ENCODE measurements around the gene CADPS. TPM values are rescaled to one million over a fixed set of nuclear protein-coding genes. Genes with fewer than 3 reads are reported as not detected.

CADPS gene
- total and polyA plus RNA-seq, 2 donors, result 2.3 to 4.4 TPM

DNA sequence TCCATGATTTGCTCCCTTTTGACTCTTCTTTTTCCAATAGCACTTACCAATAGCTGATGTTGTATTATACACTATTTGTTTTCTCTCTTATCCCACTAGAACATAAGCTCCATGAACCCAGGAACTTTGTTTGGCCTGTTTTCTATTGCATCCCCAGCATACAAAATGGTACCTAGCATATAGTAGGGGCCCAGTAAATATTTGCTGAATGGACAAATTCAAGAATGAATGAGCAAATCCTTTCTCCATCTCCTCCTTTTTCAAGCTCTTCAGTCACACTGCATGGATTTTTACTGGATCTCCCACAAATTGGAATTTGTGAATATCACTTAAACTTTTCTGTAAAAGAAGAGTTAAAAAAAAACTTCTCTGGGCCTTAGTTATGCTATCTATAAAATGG, 435.2 kb downstream of the CADPS start:
- DNase-seq (ENCODE audit: low read depth in 6 of 9, low spot score in 9 of 9), result no peak
- H3K27ac ChIP-seq (ENCODE audit: low read depth in 1 of 2, low read length in 1 of 2), result no peak overlapping the region
- H3K27me3 ChIP-seq (ENCODE audit: control insufficient read depth in 2 of 2, insufficient read depth in 1 of 2, low read length in 1 of 2), result no peaks in the 10 kb centered on the region
- no peaks in the 10 kb centered on the region for H3K4me1 ChIP-seq (ENCODE audit: control insufficient read depth in 2 of 2, insufficient read depth in 2 of 2, low read length in 2 of 2)
- H3K36me3 ChIP-seq (ENCODE audit: control insufficient read depth in 2 of 2, insufficient read depth in 2 of 2, low read length in 1 of 2), result no peaks in the 10 kb centered on the region
- no peak overlapping the region for H3K4me3 ChIP-seq (ENCODE audit: low read length in 2 of 2)
- H3K9me3 ChIP-seq (ENCODE audit: control insufficient read depth in 2 of 2, insufficient read depth in 1 of 2, low read length in 1 of 2), result no peaks in the 10 kb centered on the region

DNA sequence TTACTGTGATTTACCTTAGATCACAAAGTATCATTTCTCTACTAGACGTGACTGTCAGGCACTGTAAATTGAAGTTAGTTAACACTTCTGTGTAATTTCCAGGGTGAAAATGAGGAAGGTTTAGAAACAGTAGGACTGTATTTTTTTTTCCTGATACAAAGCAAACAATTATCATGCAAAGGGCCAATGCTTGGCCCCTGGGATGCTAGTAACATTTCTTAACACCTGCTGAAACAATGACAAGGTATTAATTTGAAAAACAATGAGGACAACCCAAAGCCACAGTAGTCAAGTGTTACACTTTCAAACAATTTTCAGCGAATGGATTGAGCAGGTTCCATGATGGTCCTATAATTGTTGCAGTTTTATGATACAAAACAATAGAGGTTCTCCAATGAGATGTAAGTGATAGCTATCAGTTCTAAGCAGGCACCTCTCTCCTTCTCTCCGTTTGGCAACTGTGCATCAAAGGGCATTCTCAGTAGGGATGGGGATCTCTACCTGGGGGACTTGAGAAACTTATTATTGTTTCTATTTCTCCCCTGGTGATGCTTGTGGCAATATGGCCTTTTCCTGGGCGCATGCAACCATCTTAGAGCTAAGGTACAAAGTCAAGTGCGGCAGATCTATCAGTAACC, 435.9 kb downstream of the CADPS start:
- no peaks in the 10 kb centered on the region for H3K36me3 ChIP-seq (ENCODE audit: control insufficient read depth in 2 of 2, insufficient read depth in 2 of 2, low read length in 1 of 2)
- H3K4me1 ChIP-seq (ENCODE audit: control insufficient read depth in 2 of 2, insufficient read depth in 2 of 2, low read length in 2 of 2), result no peaks in the 10 kb centered on the region
- no peaks in the 10 kb centered on the region for H3K27me3 ChIP-seq (ENCODE audit: control insufficient read depth in 2 of 2, insufficient read depth in 1 of 2, low read length in 1 of 2)
- WGBS, result 53% methylated on average over 5 of the region's 5 CpGs
- H3K9me3 ChIP-seq (ENCODE audit: control insufficient read depth in 2 of 2, insufficient read depth in 1 of 2, low read length in 1 of 2), result no peaks in the 10 kb centered on the region
- no peak overlapping the region for H3K27ac ChIP-seq (ENCODE audit: low read depth in 1 of 2, low read length in 1 of 2)
- no peak overlapping the region for H3K4me3 ChIP-seq (ENCODE audit: low read length in 2 of 2)
- DNase-seq (ENCODE audit: low read depth in 6 of 9, low spot score in 9 of 9), result no peak

- no peak overlapping the region for H3K4me3 ChIP-seq (ENCODE audit: low read length in 2 of 2)
- H3K27me3 ChIP-seq (ENCODE audit: control insufficient read depth in 2 of 2, insufficient read depth in 1 of 2, low read length in 1 of 2), result no peaks in the 10 kb centered on the region
- H3K27ac ChIP-seq (ENCODE audit: low read depth in 1 of 2, low read length in 1 of 2), result no peak overlapping the region
- H3K9me3 ChIP-seq (ENCODE audit: control insufficient read depth in 2 of 2, insufficient read depth in 1 of 2, low read length in 1 of 2), result no peaks in the 10 kb centered on the region
- 90% methylated on average over 7 of the region's 7 CpGs for WGBS
- no peaks in the 10 kb centered on the region for H3K4me1 ChIP-seq (ENCODE audit: control insufficient read depth in 2 of 2, insufficient read depth in 2 of 2, low read length in 2 of 2)
- no peak for DNase-seq (ENCODE audit: low read depth in 6 of 9, low spot score in 9 of 9)
- no peaks in the 10 kb centered on the region for H3K36me3 ChIP-seq (ENCODE audit: control insufficient read depth in 2 of 2, insufficient read depth in 2 of 2, low read length in 1 of 2)
These were observed 438.4 kb downstream of the CADPS start for GRCh38 chr3:62436785-62437184.

DNA sequence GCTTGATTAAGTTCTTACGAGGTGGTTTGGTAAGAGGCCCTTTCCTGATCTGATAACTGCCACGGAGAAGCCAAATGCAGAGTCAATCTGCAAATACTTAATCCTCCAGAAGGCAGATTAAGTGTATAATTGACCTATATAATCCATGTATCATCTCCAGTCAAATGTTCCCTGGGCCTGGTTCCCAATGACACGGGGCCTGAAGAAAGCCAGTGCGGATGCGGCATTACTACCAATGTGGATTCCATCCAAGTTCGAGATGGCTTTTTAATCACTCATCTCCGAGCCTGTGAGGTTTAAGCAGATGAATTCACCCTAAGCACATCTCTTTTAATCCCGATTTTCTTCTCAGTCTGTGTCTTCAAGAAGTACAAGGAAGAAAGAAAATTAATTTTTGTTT, 441.8 kb downstream of the CADPS start:
- 88% methylated on average over 8 of the region's 8 CpGs for WGBS
- no peaks in the 10 kb centered on the region for H3K27me3 ChIP-seq (ENCODE audit: control insufficient read depth in 2 of 2, insufficient read depth in 1 of 2, low read length in 1 of 2)
- H3K27ac ChIP-seq (ENCODE audit: low read depth in 1 of 2, low read length in 1 of 2), result no peak overlapping the region
- no peak overlapping the region for H3K4me3 ChIP-seq (ENCODE audit: low read length in 2 of 2)
- no peaks in the 10 kb centered on the region for H3K9me3 ChIP-seq (ENCODE audit: control insufficient read depth in 2 of 2, insufficient read depth in 1 of 2, low read length in 1 of 2)
- DNase-seq (ENCODE audit: low read depth in 6 of 9, low spot score in 9 of 9), result no peak
- H3K4me1 ChIP-seq (ENCODE audit: control insufficient read depth in 2 of 2, insufficient read depth in 2 of 2, low read length in 2 of 2), result no peaks in the 10 kb centered on the region
- H3K36me3 ChIP-seq (ENCODE audit: control insufficient read depth in 2 of 2, insufficient read depth in 2 of 2, low read length in 1 of 2), result no peaks in the 10 kb centered on the region

GRCh38 chr3:62421207-62421606, 454.0 kb downstream of the CADPS start:
- H3K9me3 ChIP-seq (ENCODE audit: control insufficient read depth in 2 of 2, insufficient read depth in 1 of 2, low read length in 1 of 2), result no peaks in the 10 kb centered on the region
- no peaks in the 10 kb centered on the region for H3K27me3 ChIP-seq (ENCODE audit: control insufficient read depth in 2 of 2, insufficient read depth in 1 of 2, low read length in 1 of 2)
- H3K4me3 ChIP-seq (ENCODE audit: low read length in 2 of 2), result no peak overlapping the region
- WGBS, result 87% methylated on average over 10 of the region's 10 CpGs
- H3K4me1 ChIP-seq (ENCODE audit: control insufficient read depth in 2 of 2, insufficient read depth in 2 of 2, low read length in 2 of 2), result no peaks in the 10 kb centered on the region
- no peak for DNase-seq (ENCODE audit: low read depth in 6 of 9, low spot score in 9 of 9)
- H3K27ac ChIP-seq (ENCODE audit: low read depth in 1 of 2, low read length in 1 of 2), result no peak overlapping the region
- H3K36me3 ChIP-seq (ENCODE audit: control insufficient read depth in 2 of 2, insufficient read depth in 2 of 2, low read length in 1 of 2), result no peaks in the 10 kb centered on the region

DNA sequence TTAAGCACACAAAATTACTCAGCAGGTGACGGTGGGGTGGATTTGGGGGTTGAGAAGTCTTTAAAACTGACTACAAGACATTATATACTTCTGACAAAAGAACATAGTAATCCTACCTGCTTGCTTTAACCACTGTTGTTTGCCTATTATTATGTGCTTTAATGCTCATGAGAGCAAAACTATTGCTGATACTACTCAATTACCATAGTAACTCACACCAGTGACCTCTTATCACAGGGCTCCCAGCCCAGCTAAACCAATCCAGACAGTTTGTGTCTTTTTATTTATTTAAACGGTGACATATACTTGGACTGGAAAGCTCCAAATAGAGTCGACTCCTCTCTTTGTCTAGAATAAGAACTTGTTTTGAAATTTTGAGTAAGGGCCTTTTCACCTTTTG, 459.1 kb downstream of the CADPS start:
- Histone ChIP-seq H3K4me3 (ENCODE audit: low read length in 2 of 2) (no peak overlapping the region), H3K27ac (ENCODE audit: low read depth in 1 of 2, low read length in 1 of 2) (no peak overlapping the region), H3K9me3 (ENCODE audit: control insufficient read depth in 2 of 2, insufficient read depth in 1 of 2, low read length in 1 of 2) (no peaks in the 10 kb centered on the region), H3K36me3 (ENCODE audit: control insufficient read depth in 2 of 2, insufficient read depth in 2 of 2, low read length in 1 of 2) (no peaks in the 10 kb centered on the region), H3K4me1 (ENCODE audit: control insufficient read depth in 2 of 2, insufficient read depth in 2 of 2, low read length in 2 of 2) (no peaks in the 10 kb centered on the region), H3K27me3 (ENCODE audit: control insufficient read depth in 2 of 2, insufficient read depth in 1 of 2, low read length in 1 of 2) (no peaks in the 10 kb centered on the region)
- 86% methylated on average over 3 of the region's 3 CpGs for WGBS
- DNase-seq (ENCODE audit: low read depth in 6 of 9, low spot score in 9 of 9), result no peak

DNA sequence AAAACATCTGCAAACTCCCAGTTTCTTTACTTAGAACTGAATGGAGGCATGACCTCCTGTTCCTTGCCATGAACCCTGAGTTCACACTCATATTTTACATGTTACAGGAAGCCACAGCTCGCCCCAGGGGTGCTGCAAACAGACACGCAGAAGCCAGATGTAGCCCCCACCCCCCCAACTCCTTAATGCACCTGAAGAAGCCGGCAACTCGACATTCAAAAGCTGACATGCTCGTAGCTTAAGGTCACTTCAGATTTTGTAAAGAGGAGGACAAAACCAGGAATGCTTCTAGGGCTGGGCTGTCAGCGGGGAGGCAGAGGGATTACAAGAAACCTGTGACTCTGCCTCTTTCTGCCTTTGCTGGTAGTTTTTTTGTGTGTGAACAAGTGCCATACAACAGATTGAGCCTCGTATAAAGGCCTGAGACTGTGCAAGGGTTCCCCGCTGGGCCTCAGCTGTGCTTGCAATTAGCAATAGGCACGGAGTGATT, 459.9 kb downstream of the CADPS start:
- WGBS, result 59% methylated on average over 9 of the region's 9 CpGs
- DNase-seq (ENCODE audit: low read depth in 6 of 9, low spot score in 9 of 9), result no peak
- H3K9me3 ChIP-seq (ENCODE audit: control insufficient read depth in 2 of 2, insufficient read depth in 1 of 2, low read length in 1 of 2), result no peaks in the 10 kb centered on the region

GRCh38 chr3:62414786-62415185, 460.4 kb downstream of the CADPS start:
- no peaks in the 10 kb centered on the region for H3K27me3 ChIP-seq (ENCODE audit: control insufficient read depth in 2 of 2, insufficient read depth in 1 of 2, low read length in 1 of 2)
- no peaks in the 10 kb centered on the region for H3K9me3 ChIP-seq (ENCODE audit: control insufficient read depth in 2 of 2, insufficient read depth in 1 of 2, low read length in 1 of 2)
- H3K27ac ChIP-seq (ENCODE audit: low read depth in 1 of 2, low read length in 1 of 2), result no peak overlapping the region
- DNase-seq (ENCODE audit: low read depth in 6 of 9, low spot score in 9 of 9), result no peak
- WGBS, result 90% methylated on average over 11 of the region's 11 CpGs
- H3K36me3 ChIP-seq (ENCODE audit: control insufficient read depth in 2 of 2, insufficient read depth in 2 of 2, low read length in 1 of 2), result no peaks in the 10 kb centered on the region
- H3K4me3 ChIP-seq (ENCODE audit: low read length in 2 of 2), result no peak overlapping the region
- no peaks in the 10 kb centered on the region for H3K4me1 ChIP-seq (ENCODE audit: control insufficient read depth in 2 of 2, insufficient read depth in 2 of 2, low read length in 2 of 2)

More for the DNA sequence above, 459.9 kb downstream of the CADPS start:
- no peak overlapping the region for H3K4me3 ChIP-seq (ENCODE audit: low read length in 2 of 2)
- H3K27me3 ChIP-seq (ENCODE audit: control insufficient read depth in 2 of 2, insufficient read depth in 1 of 2, low read length in 1 of 2), result no peaks in the 10 kb centered on the region
- no peaks in the 10 kb centered on the region for H3K36me3 ChIP-seq (ENCODE audit: control insufficient read depth in 2 of 2, insufficient read depth in 2 of 2, low read length in 1 of 2)
- H3K4me1 ChIP-seq (ENCODE audit: control insufficient read depth in 2 of 2, insufficient read depth in 2 of 2, low read length in 2 of 2), result no peaks in the 10 kb centered on the region
- no peak overlapping the region for H3K27ac ChIP-seq (ENCODE audit: low read depth in 1 of 2, low read length in 1 of 2)

DNA sequence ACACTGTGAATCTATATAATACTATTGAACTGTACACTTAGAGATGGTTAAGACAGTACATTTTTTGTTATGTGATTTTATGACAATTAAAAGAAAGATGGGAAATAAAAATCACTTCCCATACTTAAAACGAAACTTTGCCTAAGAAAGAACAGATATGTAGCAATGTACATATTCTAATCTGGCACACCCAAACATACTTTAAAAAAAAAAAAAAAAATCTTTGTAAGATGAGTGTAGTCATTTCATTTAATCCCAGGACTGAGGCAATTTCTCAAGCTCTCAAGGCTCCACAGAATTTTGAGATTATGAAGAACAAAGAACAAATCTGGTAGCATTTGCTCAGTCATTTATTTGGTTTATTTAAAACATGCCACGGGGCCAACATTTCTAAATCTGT, 461.5 kb downstream of the CADPS start:
- Histone ChIP-seq H3K27ac (ENCODE audit: low read depth in 1 of 2, low read length in 1 of 2) (no peak overlapping the region), H3K27me3 (ENCODE audit: control insufficient read depth in 2 of 2, insufficient read depth in 1 of 2, low read length in 1 of 2) (no peaks in the 10 kb centered on the region), H3K4me3 (ENCODE audit: low read length in 2 of 2) (no peak overlapping the region), H3K36me3 (ENCODE audit: control insufficient read depth in 2 of 2, insufficient read depth in 2 of 2, low read length in 1 of 2) (no peaks in the 10 kb centered on the region), H3K9me3 (ENCODE audit: control insufficient read depth in 2 of 2, insufficient read depth in 1 of 2, low read length in 1 of 2) (no peaks in the 10 kb centered on the region), H3K4me1 (ENCODE audit: control insufficient read depth in 2 of 2, insufficient read depth in 2 of 2, low read length in 2 of 2) (no peaks in the 10 kb centered on the region)
- no peak for DNase-seq (ENCODE audit: low read depth in 6 of 9, low spot score in 9 of 9)
- 90% methylated on average over 2 of the region's 2 CpGs for whole genome bisulfite sequencing
